Naive thymus-derived CD4-positive, alpha-beta T cell (primary cell): Measurements from ENCODE around the gene SQOR. TPM values are rescaled to one million over a fixed set of nuclear protein-coding genes. Genes with fewer than 3 reads are reported as not detected.

ENCODE experiments used
- ATAC-seq: fragments of 150-1000 bp; cut with Tn5 transposase; 2 replicates; pipeline ENCODE4 v1.10.0; 2021; ENCODE audit warnings: mild to moderate bottlenecking, moderate library complexity
- CTCF ChIA-PET: fragments of 350-600 bp; sonication (Branson Sonifier 250); formaldehyde crosslinking; loops from one replicate; lab custom pipeline; 2021; ENCODE audit warnings: antibody characterized with exemption; lab: Charles Lee
- POLR2A ChIA-PET: fragments of 350-600 bp; sonication (Branson Sonifier 250); formaldehyde crosslinking; loops from one replicate; lab custom pipeline; 2021; ENCODE audit warnings: antibody characterized with exemption, inconsistent platforms; lab: Charles Lee
- DNase-seq, 9 donors: peaks; one replicate each; pipeline versions ENCODE4 v3.0.0 to v3.0.0-alpha.2; 2020 to 2022; ENCODE audit warnings: mixed read lengths in 1 of 9
- H3K27ac ChIP-seq: one replicate; pipeline ENCODE4 v1.7.0; 2013; ENCODE audit warnings: mild to moderate bottlenecking, low read depth, low read length, moderate library complexity
- H3K27me3 ChIP-seq, 2 donors: one replicate each; pipeline ENCODE4 v1.7.0; 2013; ENCODE audit warnings: low read length in 2 of 2, mild to moderate bottlenecking in 2 of 2, moderate library complexity in 2 of 2; ENCODE audit not compliant: control insufficient read depth in 2 of 2, insufficient read depth in 2 of 2
- H3K36me3 ChIP-seq, 3 experiments: 1 replicate in 2 of 3; 2 replicates in 1 of 3; pipeline ENCODE4 v1.7.0; 2013; ENCODE audit warnings: low read length in 3 of 3, mild to moderate bottlenecking in 3 of 3, moderate library complexity in 1 of 3; ENCODE audit not compliant: insufficient read depth in 3 of 3, control insufficient read depth in 2 of 3
- H3K4me1 ChIP-seq, 2 donors: one replicate each; pipeline ENCODE4 v1.7.0; 2013; ENCODE audit warnings: low read length in 2 of 2, mild to moderate bottlenecking in 2 of 2, moderate library complexity in 1 of 2; ENCODE audit not compliant: control insufficient read depth in 2 of 2, insufficient read depth in 2 of 2
- H3K4me3 ChIP-seq: 2 replicates; pipeline ENCODE4 v1.7.0; 2013; ENCODE audit warnings: mild to moderate bottlenecking, low read length
- H3K9me3 ChIP-seq, 3 experiments: 1 replicate in 2 of 3; 2 replicates in 1 of 3; pipeline ENCODE4 v1.7.0; 2013; ENCODE audit warnings: low read length in 3 of 3; ENCODE audit not compliant: control insufficient read depth in 2 of 3
- H3K27ac Mint-ChIP-seq, 9 donors: one replicate each; pipeline ENCODE4 v1.8.0; 2020 to 2022; ENCODE audit warnings: mixed read lengths in 9 of 9, mild to moderate bottlenecking in 8 of 9, moderate library complexity in 5 of 9, inconsistent platforms in 2 of 9
- H3K27me3 Mint-ChIP-seq, 5 donors: one replicate each; pipeline ENCODE4 v1.8.0; 2021 to 2022; ENCODE audit warnings: mixed read lengths in 5 of 5, mild to moderate bottlenecking in 1 of 5
- H3K36me3 Mint-ChIP-seq, 5 donors: one replicate each; pipeline ENCODE4 v1.8.0; 2020 to 2022; ENCODE audit warnings: mixed read lengths in 5 of 5, mild to moderate bottlenecking in 3 of 5, inconsistent platforms in 1 of 5
- H3K4me1 Mint-ChIP-seq, 7 donors: one replicate each; pipeline ENCODE4 v1.8.0; 2020 to 2022; ENCODE audit warnings: mixed read lengths in 7 of 7, mild to moderate bottlenecking in 3 of 7, inconsistent platforms in 1 of 7
- H3K4me3 Mint-ChIP-seq, 10 donors: one replicate each; pipeline ENCODE4 v1.8.0; 2020 to 2022; ENCODE audit warnings: mild to moderate bottlenecking in 10 of 10, mixed read lengths in 10 of 10, moderate library complexity in 6 of 10, inconsistent platforms in 2 of 10
- H3K9me3 Mint-ChIP-seq, 11 donors: one replicate each; pipeline ENCODE4 v1.8.0; 2020 to 2022; ENCODE audit warnings: mixed read lengths in 11 of 11, mild to moderate bottlenecking in 4 of 11, inconsistent platforms in 1 of 11, moderate library complexity in 1 of 11
- intact Hi-C, 2 donors: fragments of 100-400 bp; cut with micrococcal nuclease; formaldehyde crosslinking; loops; one replicate each; pipeline ENCODE4 v1.15.1; 2023
- polyA plus RNA-seq, 2 donors: library from polyadenylated mRNA; unstranded; fragments of 300-500 nt; fragmentation: Illumina TruSeq; gene quantifications; one replicate each; pipeline ENCODE4 v1.2.3, GENCODE V29; 2021
- total RNA-seq, 6 experiments: library from RNA in 5 of 6; stranded (reverse) in 5 of 6; gene quantifications; 1 replicate in 5 of 6; 2 replicates in 1 of 6; pipeline ENCODE4 v1.2.3 and lab custom pipeline; 2021 to 2026

Gene SQOR
- total RNA-seq, result 100 to 1,000 TPM in 1 of 5 experiments, 10 to 100 TPM in 4; 20.6 to 115 (median 32.6) TPM
- polyA plus RNA-seq, result 10 to 100 TPM; 71.7 to 76.6 TPM
- total RNA-seq (lab: John Stamatoyannopoulos, UW), result 10.6 reads per million, percentile 37 among the genes with 10 or more reads in this experiment

DNA sequence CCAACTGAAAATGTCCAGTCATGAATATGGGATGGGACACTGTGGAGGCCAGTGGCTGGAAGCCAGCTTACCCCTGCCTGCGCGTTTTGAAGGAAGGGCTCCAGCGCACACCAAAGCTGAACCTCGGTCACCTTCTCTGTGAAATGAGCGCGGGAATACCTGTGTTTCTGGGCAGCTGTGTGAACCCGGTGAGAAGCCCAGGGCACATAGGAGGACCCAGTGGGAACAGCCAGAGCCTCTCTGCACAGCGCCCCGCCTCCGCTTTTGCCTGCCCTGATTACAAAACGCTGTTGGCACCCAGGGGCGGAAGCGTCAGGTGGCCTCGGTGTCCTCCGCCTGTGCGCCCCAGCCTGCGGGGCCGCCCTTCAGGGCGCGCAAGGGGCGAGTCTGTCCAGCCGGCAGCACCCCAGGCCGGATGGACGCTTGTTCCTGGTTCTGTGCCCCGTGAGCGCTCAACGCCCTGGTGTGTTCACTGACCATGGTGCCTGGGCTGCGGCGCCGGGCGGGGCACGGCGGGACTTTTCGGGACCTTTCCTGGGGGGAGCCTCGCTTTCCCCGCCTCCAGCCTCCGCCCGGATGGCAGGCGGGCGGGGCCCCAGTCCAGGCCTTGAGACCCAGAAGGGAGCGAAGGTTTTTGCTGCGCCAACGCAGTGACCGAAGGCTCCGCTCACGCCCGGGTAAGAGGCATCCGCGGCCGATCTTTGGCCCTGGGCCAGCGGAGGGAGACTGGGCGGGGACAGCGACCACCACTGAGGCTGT, at the start of gene SQOR:
TSS of gene SQOR (plus strand) at position 598 of the 759 bp plus-strand sequence. CDS start 23,895 bp downstream, outside the sequence.
- Mint-ChIP-seq H3K4me1 (peaks cover 24 to 46% (median 42%) of the 10 kb centered on the region in 7 donors), H3K4me3 (peak within 1 kb of the TSS; percentile 91 to 98 (median 96)), H3K9me3 (peaks cover 0 to 2% (median 0%) of the 10 kb centered on the region in 11 donors), H3K36me3 (peaks cover 0 to 30% (median 4%) of the 10 kb centered on the region in 5 donors), H3K27me3 (peaks cover 0 to 13% (median 0%) of the 10 kb centered on the region in 5 donors), H3K27ac (peak within 1 kb of the TSS; percentile 84 to 96 (median 91))
- peaks cover 0 to 7% (median 0%) of the 10 kb centered on the region in 3 experiments for H3K36me3 ChIP-seq
- peak within 1 kb of the TSS; percentile 69 for H3K27ac ChIP-seq
- intact Hi-C loops, result loop anchor here (1.0 to 10.0 kb wide), 11 partner anchors 20 to 1350 kb away; partner anchors contain the start of genes BLOC1S6 (in 1 of the 2), GOLM2 (in 1 of the 2) and SLC30A4 (in 1 of the 2)
- H3K4me1 ChIP-seq, result peaks cover 24 to 27% of the 10 kb centered on the region in 2 donors
- no peaks in the 10 kb centered on the region for H3K27me3 ChIP-seq
- peak within 1 kb of the TSS; percentile 84 for H3K4me3 ChIP-seq
- H3K9me3 ChIP-seq, result no peaks in the 10 kb centered on the region
- ATAC-seq (peak; percentile 72), DNase-seq (peak; percentile 46 to 78 (median 58))
- ChIA-PET CTCF (interaction anchor here (0.6 to 1.1 kb wide), 3 partner anchors 12 to 179 kb away, joined by 3 to 5 read pairs (median 3); no protein-coding TSS in a partner anchor), POLR2A (interaction anchor here (0.5 to 0.9 kb wide), 2 partner anchors 435 to 1838 kb away, joined by 3 to 5 read pairs; no protein-coding TSS in a partner anchor)

DNA sequence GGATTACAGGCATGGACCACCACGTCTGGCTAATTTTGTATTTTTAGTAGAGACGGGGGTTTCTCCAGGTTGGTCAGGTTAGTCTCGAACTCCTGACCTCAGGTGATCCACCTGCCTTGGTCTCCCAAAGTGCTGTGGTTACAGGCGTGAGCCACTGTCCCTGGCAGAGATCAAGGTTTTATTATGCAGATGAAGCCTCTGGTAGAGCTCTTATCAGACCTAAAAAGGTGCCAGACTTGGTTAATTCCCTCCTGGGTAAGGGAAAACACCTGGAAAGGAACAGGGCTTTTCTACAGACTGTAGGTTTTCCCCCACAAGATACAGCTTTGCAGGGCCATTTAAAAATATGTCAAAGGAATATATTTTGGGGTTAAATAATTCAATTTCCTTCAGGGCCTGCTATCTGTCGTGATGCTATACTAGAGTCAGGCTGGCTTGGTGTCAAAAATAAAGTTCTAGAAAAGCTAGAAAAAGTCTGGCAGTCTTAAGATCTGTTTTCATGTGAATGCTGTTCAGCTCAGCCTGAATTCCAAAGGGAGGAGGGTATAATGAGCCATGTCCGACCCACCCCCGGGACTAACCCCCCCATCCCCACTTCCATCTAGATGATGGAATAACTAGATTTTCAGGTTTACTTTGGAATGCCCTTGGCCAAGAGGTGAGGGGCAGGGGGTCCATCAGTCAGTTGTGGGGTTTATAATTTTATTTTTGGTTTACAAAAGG, 49.6 kb upstream of the SQOR start:
- Mint-ChIP-seq H3K27ac (peak overlapping the region in 8 of 9 donors; percentile 100), H3K27me3 (no peaks in the 10 kb centered on the region), H3K36me3 (peaks cover 0 to 2% (median 0%) of the 10 kb centered on the region in 5 donors), H3K4me3 (peak overlapping the region in 7 of 10 donors; percentile 35 to 100 (median 96)), H3K9me3 (no peaks in the 10 kb centered on the region), H3K4me1 (peaks cover 25 to 47% (median 35%) of the 10 kb centered on the region in 7 donors)
- Histone ChIP-seq H3K4me1 (peaks cover 25 to 26% of the 10 kb centered on the region in 2 donors), H3K27me3 (no peaks in the 10 kb centered on the region), H3K27ac (peak overlapping the region; percentile 97), H3K36me3 (peaks cover 0 to 3% (median 0%) of the 10 kb centered on the region in 3 experiments), H3K4me3 (no peak overlapping the region), H3K9me3 (no peaks in the 10 kb centered on the region)
- ChIA-PET CTCF (interaction anchor here (1.8 to 3.1 kb wide), 2 partner anchors 28 to 127 kb away, joined by 10 to 14 read pairs; no protein-coding TSS in a partner anchor), POLR2A (interaction anchor here (2.2 to 4.0 kb wide), 2 partner anchors 12 to 183 kb away, joined by 6 to 53 read pairs; a partner anchor contains a TSS)
- no peak for ATAC-seq
- intact Hi-C loops, result loop anchor here in 1 of 2 donors (5.0 kb wide), 2 partner anchors 122 to 1158 kb away; partner anchors contain the start of gene CTDSPL2
- no peak for DNase-seq

DNA sequence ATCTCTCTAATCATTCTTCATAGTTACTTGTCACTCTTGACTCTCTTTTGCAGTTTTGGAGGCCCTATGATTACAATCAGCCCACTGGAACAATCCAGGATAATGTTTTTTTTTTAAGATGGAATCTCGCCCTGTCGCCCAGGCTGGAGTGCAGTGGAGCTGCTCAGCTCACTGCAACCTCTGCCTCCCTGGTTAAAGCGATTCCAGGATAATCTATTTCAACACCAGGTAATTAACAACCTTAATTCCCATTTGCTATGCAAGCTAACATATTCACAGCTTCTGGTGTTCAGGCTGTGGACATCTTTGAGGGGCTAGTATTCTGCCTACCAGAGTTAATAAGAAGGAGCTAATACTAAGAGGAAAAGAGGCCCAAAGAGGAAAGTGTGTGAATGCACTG, 48.7 kb upstream of the SQOR start:
- H3K9me3 Mint-ChIP-seq, result no peaks in the 10 kb centered on the region

DNA sequence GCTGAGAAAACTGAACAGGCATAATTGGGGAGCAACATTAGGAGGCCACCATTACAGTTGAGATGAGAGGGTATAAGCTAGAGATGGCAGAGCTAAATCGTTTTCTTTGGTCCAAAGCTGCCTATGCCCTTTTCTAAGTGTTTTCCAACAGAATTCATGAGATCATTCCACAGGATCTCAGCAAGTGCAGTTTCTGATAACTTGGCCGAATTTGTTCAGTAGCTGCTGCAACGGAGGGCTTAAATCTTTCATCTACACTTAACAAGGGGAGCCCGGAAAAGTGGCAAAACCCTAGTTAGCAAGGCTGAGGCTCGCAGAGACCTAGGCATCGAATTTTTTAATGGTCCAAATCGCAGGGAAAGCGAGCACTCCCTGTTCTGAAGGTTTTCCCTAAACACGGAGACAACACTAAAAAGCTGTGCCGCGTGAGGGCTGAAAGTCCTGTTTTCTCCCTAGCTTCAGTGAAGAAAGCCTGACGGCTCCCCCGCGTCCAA, 48.2 kb upstream of the SQOR start:
- ChIA-PET POLR2A (interaction anchor here (0.6 to 4.0 kb wide), 16 partner anchors 11 to 419 kb away, joined by 3 to 53 read pairs (median 4); a partner anchor contains a TSS), CTCF (interaction anchor here (0.7 to 3.1 kb wide), 7 partner anchors 8 to 186 kb away, joined by 3 to 14 read pairs (median 6); a partner anchor contains a TSS)
- peaks cover 25 to 26% of the 10 kb centered on the region in 2 donors for H3K4me1 ChIP-seq
- peaks cover 26 to 50% (median 37%) of the 10 kb centered on the region in 7 donors for H3K4me1 Mint-ChIP-seq
- peaks cover 0 to 2% (median 0%) of the 10 kb centered on the region in 5 donors for H3K36me3 Mint-ChIP-seq
- DNase-seq, result no peak
- no peaks in the 10 kb centered on the region for H3K27me3 ChIP-seq
- H3K27ac ChIP-seq, result peak overlapping the region; percentile 97
- H3K36me3 ChIP-seq, result peaks cover 0 to 3% (median 0%) of the 10 kb centered on the region in 3 experiments
- H3K4me3 Mint-ChIP-seq, result peak overlapping the region; percentile 96 to 100 (median 98)
- H3K9me3 ChIP-seq, result no peaks in the 10 kb centered on the region
- peak; percentile 0 for ATAC-seq
- no peaks in the 10 kb centered on the region for H3K27me3 Mint-ChIP-seq
- intact Hi-C loops, result loop anchor here (1.0 to 5.0 kb wide), 12 partner anchors 48 to 1298 kb away; partner anchors contain the start of genes SLC30A4 (in 2 of the 2), CTDSPL2 (in 1 of the 2) and GOLM2 (in 1 of the 2)
- H3K4me3 ChIP-seq, result peak overlapping the region; percentile 87
- H3K9me3 Mint-ChIP-seq, result no peaks in the 10 kb centered on the region
- H3K27ac Mint-ChIP-seq, result peak overlapping the region; percentile 100

More for the DNA sequence above, 48.7 kb upstream of the SQOR start:
- Mint-ChIP-seq H3K36me3 (peaks cover 0 to 2% (median 0%) of the 10 kb centered on the region in 5 donors), H3K4me1 (peaks cover 25 to 47% (median 35%) of the 10 kb centered on the region in 7 donors), H3K27me3 (no peaks in the 10 kb centered on the region), H3K4me3 (peak overlapping the region; percentile 96 to 100 (median 98)), H3K27ac (peak overlapping the region; percentile 100)
- ATAC-seq, result no peak
- ChIA-PET CTCF (interaction anchor here (0.6 to 3.1 kb wide), 8 partner anchors 9 to 186 kb away, joined by 3 to 14 read pairs (median 5); a partner anchor contains a TSS), POLR2A (interaction anchor here (0.6 to 4.0 kb wide), 10 partner anchors 11 to 385 kb away, joined by 3 to 53 read pairs (median 6); a partner anchor contains a TSS)
- peaks cover 25 to 26% of the 10 kb centered on the region in 2 donors for H3K4me1 ChIP-seq
- DNase-seq, result no peak
- peak overlapping the region; percentile 97 for H3K27ac ChIP-seq
- H3K4me3 ChIP-seq, result peak overlapping the region; percentile 87
- peaks cover 0 to 3% (median 0%) of the 10 kb centered on the region in 3 experiments for H3K36me3 ChIP-seq
- intact Hi-C loops, result loop anchor here (1.0 to 5.0 kb wide), 4 partner anchors 121 to 1297 kb away; partner anchors contain the start of genes CTDSPL2 (in 1 of the 2) and GOLM2 (in 1 of the 2)
- no peaks in the 10 kb centered on the region for H3K27me3 ChIP-seq
- H3K9me3 ChIP-seq, result no peaks in the 10 kb centered on the region

DNA sequence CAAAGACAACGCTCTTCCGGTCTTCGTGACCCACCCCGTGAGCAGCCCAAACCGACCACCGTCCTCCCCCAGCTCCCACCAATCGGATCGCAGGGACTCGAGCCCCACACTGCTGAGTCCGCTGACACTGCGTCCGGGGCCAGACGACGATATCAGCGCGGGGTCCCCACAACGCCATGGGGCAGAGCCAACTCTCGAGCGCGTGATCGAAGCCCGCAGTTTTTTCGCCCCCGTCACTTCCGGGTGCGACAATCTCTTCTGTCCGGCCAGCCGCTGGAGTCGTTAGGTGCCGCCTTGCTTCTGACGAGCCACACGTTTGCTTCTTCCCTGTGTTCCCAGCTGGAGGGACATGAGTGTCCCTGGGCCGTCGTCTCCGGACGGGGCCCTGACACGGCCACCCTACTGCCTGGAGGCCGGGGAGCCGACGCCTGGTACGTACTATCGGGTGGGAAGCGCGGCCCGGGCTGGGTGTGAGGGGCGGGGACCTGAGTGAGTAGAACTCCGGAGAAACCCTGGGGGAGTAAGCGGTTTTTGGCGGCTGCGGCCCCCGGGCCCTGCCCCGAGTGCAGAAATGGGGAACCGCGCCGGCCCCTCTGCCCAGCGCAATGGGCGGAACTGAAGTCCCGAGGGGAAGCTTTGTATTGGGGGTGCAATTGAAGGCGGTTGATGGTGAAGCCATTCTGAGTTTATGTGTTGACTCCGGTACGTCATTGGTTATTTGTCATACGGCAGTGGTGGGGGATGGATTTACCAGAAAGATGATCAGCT, 47.5 kb upstream of the SQOR start, which contains the start of gene BLOC1S6:
TSS of gene BLOC1S6 (plus strand) at position 285 of the 768 bp plus-strand sequence. CDS start at position 350, 65 bp downstream.
- H3K4me1 Mint-ChIP-seq, result peaks cover 27 to 55% (median 38%) of the 10 kb centered on the region in 7 donors

More for the DNA sequence above, 47.5 kb upstream of the SQOR start, which contains the start of gene BLOC1S6:
- no peaks in the 10 kb centered on the region for H3K27me3 ChIP-seq
- Mint-ChIP-seq H3K4me3 (peak within 1 kb of the TSS; percentile 96 to 100 (median 98)), H3K36me3 (peaks cover 0 to 2% (median 0%) of the 10 kb centered on the region in 5 donors), H3K27ac (peak within 1 kb of the TSS; percentile 100), H3K9me3 (no peaks in the 10 kb centered on the region), H3K27me3 (no peaks in the 10 kb centered on the region)
- DNase-seq (peak; percentile 81 to 91 (median 87)), ATAC-seq (peak; percentile 87)
- H3K4me3 ChIP-seq, result peak within 1 kb of the TSS; percentile 87
- peak within 1 kb of the TSS; percentile 97 for H3K27ac ChIP-seq
- ChIA-PET POLR2A (interaction anchor here (0.8 to 4.0 kb wide), 17 partner anchors 13 to 420 kb away, joined by 3 to 53 read pairs (median 4); a partner anchor contains a TSS), CTCF (interaction anchor here (0.7 to 3.1 kb wide), 8 partner anchors 8 to 187 kb away, joined by 3 to 14 read pairs (median 5); a partner anchor contains a TSS)
- no peaks in the 10 kb centered on the region for H3K9me3 ChIP-seq
- H3K4me1 ChIP-seq, result peaks cover 25 to 26% of the 10 kb centered on the region in 2 donors
- intact Hi-C loops, result loop anchor here (1.0 to 5.0 kb wide), 12 partner anchors 47 to 1298 kb away; partner anchors contain the start of genes SLC30A4 (in 2 of the 2), CTDSPL2 (in 1 of the 2) and GOLM2 (in 1 of the 2)
- peaks cover 0 to 4% (median 0%) of the 10 kb centered on the region in 3 experiments for H3K36me3 ChIP-seq
